ENCODE results near the gene CLN5.
A peak's percentile ranks its signal among the peaks of the same experiment; 100 is the strongest.

The CLN5 gene

GRCh38 chr13:77014906-77015685 is 23.2 kb downstream of the CLN5 start:
- no peak for TF ChIP-seq Cebpa-rat (IDR thresholded peaks at IDR 0.05)
- peaks cover 82% of the 10 kb centered on the region for H3K36me3 ChIP-seq
- H3K27ac ChIP-seq = no peak overlapping the region
- H3K4me3 ChIP-seq = no peak overlapping the region
- no peak overlapping the region for H3K4me2 ChIP-seq
- peaks cover 5% of the 10 kb centered on the region; the same call in 1 of the 2 replicates for H3K9me3 ChIP-seq
- no peaks in the 10 kb centered on the region for H3K4me1 ChIP-seq
- H3K27me3 ChIP-seq = no peaks in the 10 kb centered on the region
- H4K20me1 ChIP-seq = peaks cover 81% of the 10 kb centered on the region
- no peak overlapping the region for H3K9ac ChIP-seq

- no peak overlapping the region for H3K4me2 ChIP-seq
- no peak overlapping the region for H3K4me3 ChIP-seq
- peaks cover 74% of the 10 kb centered on the region for H3K36me3 ChIP-seq
- no peak for TF ChIP-seq Cebpa-rat (IDR thresholded peaks at IDR 0.05)
- H3K4me1 ChIP-seq = no peaks in the 10 kb centered on the region
- no peak overlapping the region for H3K9ac ChIP-seq
- H3K9me3 ChIP-seq = no peaks in the 10 kb centered on the region
- H3K27ac ChIP-seq = no peak overlapping the region
- no peaks in the 10 kb centered on the region for H3K27me3 ChIP-seq
- H4K20me1 ChIP-seq = peaks cover 85% of the 10 kb centered on the region
Measured at GRCh38 chr13:77016251-77016812, 24.5 kb downstream of the CLN5 start.

- Histone ChIP-seq H3K36me3 (peaks cover 72% of the 10 kb centered on the region), H3K27me3 (no peaks in the 10 kb centered on the region), H3K9ac (no peak overlapping the region), H4K20me1 (peaks cover 86% of the 10 kb centered on the region), H3K4me3 (no peak overlapping the region), H3K4me2 (no peak overlapping the region), H3K4me1 (peaks cover 2% of the 10 kb centered on the region; the same call in 1 of the 2 replicates), H3K9me3 (no peaks in the 10 kb centered on the region), H3K27ac (no peak overlapping the region)
- TF ChIP-seq Cebpa-rat (IDR thresholded peaks at IDR 0.05) = no peak
Measured at GRCh38 chr13:77016888-77017623, 25.2 kb downstream of the CLN5 start.

- no peaks in the 10 kb centered on the region for H3K27me3 ChIP-seq
- H3K4me1 ChIP-seq = peaks cover 25% of the 10 kb centered on the region
- peaks cover 88% of the 10 kb centered on the region for H4K20me1 ChIP-seq
- no peak overlapping the region for H3K4me2 ChIP-seq
- H3K4me3 ChIP-seq = no peak overlapping the region
- H3K9ac ChIP-seq = no peak overlapping the region
- TF ChIP-seq Cebpa-rat (IDR thresholded peaks at IDR 0.05) = no peak
- no peaks in the 10 kb centered on the region for H3K9me3 ChIP-seq
- H3K27ac ChIP-seq = no peak overlapping the region
- peaks cover 53% of the 10 kb centered on the region for H3K36me3 ChIP-seq
Measured at GRCh38 chr13:77019756-77020155, 27.9 kb downstream of the CLN5 start.

- Histone ChIP-seq H3K27me3 (no peaks in the 10 kb centered on the region), H3K9ac (no peak overlapping the region), H3K36me3 (peaks cover 29% of the 10 kb centered on the region), H3K4me3 (no peak overlapping the region), H3K4me1 (peaks cover 38% of the 10 kb centered on the region), H3K27ac (no peak overlapping the region), H3K9me3 (no peaks in the 10 kb centered on the region), H3K4me2 (0 out of 2 replicates have a peak overlapping the region, but pooled peaks have one; percentile 1), H4K20me1 (peaks cover 85% of the 10 kb centered on the region)
- no peak for TF ChIP-seq Cebpa-rat (IDR thresholded peaks at IDR 0.05)
Measured at GRCh38 chr13:77022341-77022740, 30.5 kb downstream of the CLN5 start.

- TF ChIP-seq Cebpa-rat (IDR thresholded peaks at IDR 0.05) = no peak
- Histone ChIP-seq H3K4me1 (peaks cover 43% of the 10 kb centered on the region), H3K27ac (peak overlapping the region; percentile 98), H3K4me2 (peak overlapping the region; percentile 79), H3K4me3 (peak overlapping the region; percentile 96), H3K9ac (peak overlapping the region; percentile 97), H4K20me1 (peaks cover 51% of the 10 kb centered on the region), H3K36me3 (peaks cover 12% of the 10 kb centered on the region), H3K9me3 (0 out of 2 replicates have a peak, but pooled peaks cover 8% of the 10 kb centered on the region), H3K27me3 (no peaks in the 10 kb centered on the region)
Measured at GRCh38 chr13:77026255-77026860, 34.5 kb downstream of the CLN5 start.

GRCh38 chr13:77026861-77027621 is 35.2 kb downstream of the CLN5 start, which contains the start of gene FBXL3:
FBXL3 (minus strand) TSS chr13:77027159; CDS start chr13:77021860, 5,299 bp downstream.
- peaks cover 41% of the 10 kb centered on the region for H3K4me1 ChIP-seq
- peaks cover 8% of the 10 kb centered on the region for H3K36me3 ChIP-seq
- peak within 1 kb of the TSS; percentile 79 for H3K4me2 ChIP-seq

GRCh38 chr13:77028202-77028601 is 36.3 kb downstream of the CLN5 start:
- Histone ChIP-seq H3K27me3 (no peaks in the 10 kb centered on the region), H3K9ac (no peak overlapping the region), H3K4me3 (no peak overlapping the region), H4K20me1 (peaks cover 33% of the 10 kb centered on the region), H3K27ac (no peak overlapping the region), H3K36me3 (no peaks in the 10 kb centered on the region; the same call in 1 of the 2 replicates), H3K9me3 (0 out of 2 replicates have a peak, but pooled peaks cover 8% of the 10 kb centered on the region), H3K4me1 (peaks cover 30% of the 10 kb centered on the region), H3K4me2 (peak overlapping the region; percentile 75; the same call in 1 of the 2 replicates)
- no peak for TF ChIP-seq Cebpa-rat (IDR thresholded peaks at IDR 0.05)

More at GRCh38 chr13:77026861-77027621, 35.2 kb downstream of the CLN5 start, which contains the start of gene FBXL3:
- Histone ChIP-seq H3K4me3 (peak within 1 kb of the TSS; percentile 96), H3K27me3 (no peaks in the 10 kb centered on the region), H3K9ac (peak within 1 kb of the TSS; percentile 97), H3K9me3 (0 out of 2 replicates have a peak, but pooled peaks cover 8% of the 10 kb centered on the region), H4K20me1 (peaks cover 44% of the 10 kb centered on the region), H3K27ac (peak within 1 kb of the TSS; percentile 98)
- no peak for TF ChIP-seq Cebpa-rat (IDR thresholded peaks at IDR 0.05)

- Histone ChIP-seq H4K20me1 (peaks cover 20% of the 10 kb centered on the region), H3K27ac (no peak overlapping the region), H3K4me1 (peaks cover 21% of the 10 kb centered on the region), H3K4me3 (no peak overlapping the region), H3K27me3 (no peaks in the 10 kb centered on the region), H3K4me2 (no peak overlapping the region), H3K36me3 (no peaks in the 10 kb centered on the region), H3K9me3 (0 out of 2 replicates have a peak, but pooled peaks cover 8% of the 10 kb centered on the region), H3K9ac (no peak overlapping the region)
- no peak for TF ChIP-seq Cebpa-rat (IDR thresholded peaks at IDR 0.05)
Measured at GRCh38 chr13:77029436-77029835, 37.6 kb downstream of the CLN5 start.

All from BLaER1 (cell line).